Gastroesophageal sphincter (tissue), 3 donors: ENCODE results near the gene BTN3A1.

Source experiments
- CTCF ChIP-seq, 4 experiments: fragments of 200-600 bp in 2 of 4; fragments of 450-650 bp in 2 of 4; sonication (generic) in 1 of 4; IDR thresholded peaks; one replicate each; pipeline ENCODE4 v1.5.1; 2017 to 2019; ENCODE audit warnings: antibody characterized with exemption in 4 of 4, mild to moderate bottlenecking in 2 of 4, moderate library complexity in 2 of 4
- EP300 ChIP-seq: sonication (generic); formaldehyde crosslinking; IDR thresholded peaks from one replicate; pipeline ENCODE4 v1.6.1; 2017; ENCODE audit warnings: antibody characterized with exemption, mild to moderate bottlenecking
- POLR2A ChIP-seq, 2 donors: fragments of 450-650 bp; IDR thresholded peaks; one replicate each; pipeline ENCODE4 v1.6.1; 2017; ENCODE audit warnings: antibody characterized with exemption in 2 of 2, mild to moderate bottlenecking in 2 of 2, moderate library complexity in 1 of 2

- TF ChIP-seq CTCF (IDR thresholded peaks at IDR 0.05) (no peak), POLR2A (IDR thresholded peaks at IDR 0.05) (no peak), EP300 (no peak)
Measured at GRCh38 chr6:26385734-26386125, 16.3 kb upstream of the BTN3A1 start.
